Left cardiac atrium (tissue), 4 donors: ENCODE results near the gene PTDSS2. TPM values are rescaled to one million over a fixed set of nuclear protein-coding genes. Genes with fewer than 3 reads are reported as not detected.

Experiments
- ATAC-seq, 2 donors: fragments of 200-7000 bp; cut with Tn5 transposase; one replicate each; pipeline ENCODE4 v1.9.1; 2020; ENCODE audit warnings: mild to moderate bottlenecking in 2 of 2, moderate library complexity in 2 of 2
- DNase-seq: peaks from one replicate; pipeline ENCODE4 v3.0.0-alpha.2; 2020
- intact Hi-C, 2 donors: fragments of 100-400 bp; cut with DNase I; formaldehyde crosslinking; loops; one replicate each; pipeline versions ENCODE4 v1.14.1 to v1.15.1; 2022 to 2023
- total RNA-seq, 2 donors: library from RNA; stranded (reverse); fragmentation: NEBNext Ultra II Directional; extraction: Animal tissue kit (Norgen Biotek cat#: 25700); gene quantifications; one replicate each; pipeline ENCODE4 v1.2.1, GENCODE V29; 2021
- donor health status: DM: no; HTN: yes; CAD: no.
- donor health status: DM: no; HTN: yes; CAD: no; lungs with severe emphysema.
- donor health status: DM: yes; HTN: yes; CAD: no.
- donor health status: Dilated cardiomyopathy.

The PTDSS2 gene
- total RNA-seq, 2 donors from 2014 or later: 21.5 to 26.5 TPM

GRCh38 chr11:496834-497564 lies 46.9 kb downstream of the PTDSS2 start:
- ATAC-seq: no peak
- DNase-seq: no peak
- intact Hi-C loops: no loop called here

- intact Hi-C loops: no loop called here
- ATAC-seq (peak; percentile 1 to 60), DNase-seq (no peak)
These were observed 47.7 kb downstream of the PTDSS2 start for GRCh38 chr11:497565-498296.

GRCh38 chr11:498297-499181 lies 48.5 kb downstream of the PTDSS2 start:
- DNase-seq (no peak), ATAC-seq (peak in 1 of 2 donors; percentile 2)
- intact Hi-C loops: no loop called here

GRCh38 chr11:499201-500076 lies 49.4 kb downstream of the PTDSS2 start:
- no peak for DNase-seq
- intact Hi-C loops: no loop called here
- ATAC-seq: no peak

GRCh38 chr11:501001-501682 lies 51.1 kb downstream of the PTDSS2 start:
- intact Hi-C loops: no loop called here
- no peak for DNase-seq
- ATAC-seq: no peak

GRCh38 chr11:501683-502287 lies 51.7 kb downstream of the PTDSS2 start:
- no peak for ATAC-seq
- DNase-seq: no peak
- intact Hi-C loops: no loop called here

- intact Hi-C loops: no loop called here
- no peak for DNase-seq
These were observed 52.5 kb downstream of the PTDSS2 start for GRCh38 chr11:502288-503178.

GRCh38 chr11:503179-503981 lies 53.3 kb downstream of the PTDSS2 start:
- peak; percentile 71 for DNase-seq
- ATAC-seq: peak in 1 of 2 donors; percentile 0
- intact Hi-C loops: no loop called here

More at GRCh38 chr11:502288-503178, 52.5 kb downstream of the PTDSS2 start:
- no peak for ATAC-seq

- intact Hi-C loops: no loop called here
These were observed 54.2 kb downstream of the PTDSS2 start for GRCh38 chr11:504053-504993.

GRCh38 chr11:504994-505344 lies 54.9 kb downstream of the PTDSS2 start:
- ATAC-seq: no peak
- no peak for DNase-seq
- intact Hi-C loops: no loop called here

More at GRCh38 chr11:504053-504993, 54.2 kb downstream of the PTDSS2 start:
- ATAC-seq: peak in 1 of 2 donors; percentile 12
- no peak for DNase-seq

- DNase-seq: peak; percentile 99
- peak; percentile 86 to 87 for ATAC-seq
- intact Hi-C loops: loop anchor here in 1 of 2 donors (1.0 kb wide), 1 partner anchor 58 kb away; no protein-coding TSS in a partner anchor
These were observed 56.3 kb downstream of the PTDSS2 start for GRCh38 chr11:506238-506994.

- intact Hi-C loops: loop anchor here in 1 of 2 donors (1.0 kb wide), 1 partner anchor 59 kb away; no protein-coding TSS in a partner anchor
- peak; percentile 90 for ATAC-seq
- DNase-seq: peak; percentile 99
These were observed 57.1 kb downstream of the PTDSS2 start, which contains the start of gene RNH1 for GRCh38 chr11:506995-507726. Gene RNH1, minus strand, starts transcription at chr11:507242. Its CDS starts 5,080 bp downstream, at chr11:502162.
